H1 (cell line): ENCODE results near the gene CD68. TPM values are rescaled to one million over a fixed set of nuclear protein-coding genes. Genes with fewer than 3 reads are reported as not detected.
A peak's percentile ranks its signal among the peaks of the same experiment; 100 is the strongest.

Experiments used
- CREB1 ChIP-seq: IDR thresholded peaks from 2 replicates; pipeline ENCODE4 v1.6.1; 2012; ENCODE audit warnings: inconsistent platforms
- E2F6 ChIP-seq: IDR thresholded peaks from 2 replicates; pipeline ENCODE4 v1.6.1; 2012; ENCODE audit warnings: inconsistent platforms
- GABPA ChIP-seq: IDR thresholded peaks from 2 replicates; pipeline ENCODE4 v1.6.1; 2011; ENCODE audit warnings: mild to moderate bottlenecking, low read length, moderate library complexity, borderline replicate concordance; ENCODE audit not compliant: insufficient read depth
- KDM4A ChIP-seq: IDR thresholded peaks from one replicate; pipeline ENCODE4 v1.7.1; 2012; ENCODE audit warnings: low read depth, mild to moderate bottlenecking, moderate library complexity, low read length, inconsistent platforms; ENCODE audit not compliant: severe bottlenecking
- MAFK ChIP-seq: IDR thresholded peaks from 2 replicates; pipeline ENCODE4 v1.6.1; 2012; ENCODE audit warnings: low read depth, mild to moderate bottlenecking, improper control_type of control experiment, low read length
- POLR2A ChIP-seq, 2 experiments: IDR thresholded peaks; 1 replicate in 1 of 2; 2 replicates in 1 of 2; pipeline ENCODE4 v1.6.1; 2011; ENCODE audit warnings: low read depth in 2 of 2, low read length in 2 of 2, mild to moderate bottlenecking in 2 of 2; ENCODE audit errors: control extremely low read depth in 1 of 2
- POLR2AphosphoS5 ChIP-seq: IDR thresholded peaks from 2 replicates; pipeline ENCODE4 v1.6.1; 2011; ENCODE audit warnings: low read depth, low read length
- RAD21 ChIP-seq, 2 experiments: IDR thresholded peaks in 1 of 2; conservative IDR thresholded peaks in 1 of 2; 2 replicates each; pipeline ENCODE4 v1.6.1; 2011; ENCODE audit warnings: low read depth in 2 of 2, low read length in 2 of 2, improper control_type of control experiment in 1 of 2, inconsistent platforms in 1 of 2, mild to moderate bottlenecking in 1 of 2, moderate library complexity in 1 of 2
- RBBP5 ChIP-seq: IDR thresholded peaks from 2 replicates; pipeline ENCODE4 v1.7.1; 2012; ENCODE audit warnings: low read depth, mild to moderate bottlenecking, inconsistent platforms, low read length, moderate library complexity, borderline replicate concordance
- RXRA ChIP-seq: IDR thresholded peaks from 2 replicates; pipeline ENCODE4 v1.6.1; 2011; ENCODE audit warnings: low read depth, mild to moderate bottlenecking, low read length, moderate library complexity; ENCODE audit not compliant: insufficient read depth
- SIRT6 ChIP-seq: IDR thresholded peaks from one replicate; pipeline ENCODE4 v1.7.1; 2012; ENCODE audit warnings: low read length, inconsistent platforms
- SUZ12 ChIP-seq: fragments of 200-600 bp; sonication (generic); IDR thresholded peaks from 2 replicates; pipeline ENCODE4 v1.6.1; 2012; ENCODE audit warnings: mild to moderate bottlenecking, inconsistent platforms, low read length, moderate library complexity, mixed read lengths
- TAF1 ChIP-seq: IDR thresholded peaks from 2 replicates; pipeline ENCODE4 v1.6.1; 2011; ENCODE audit warnings: mild to moderate bottlenecking, low read depth, low read length
- TAF7 ChIP-seq: optimal IDR thresholded peaks from 2 replicates; pipeline ENCODE3; 2011; ENCODE audit warnings: low read depth, mild to moderate bottlenecking, inconsistent platforms, low read length, moderate library complexity, borderline replicate concordance
- TBP ChIP-seq: IDR thresholded peaks from 2 replicates; pipeline ENCODE4 v1.6.1; 2011; ENCODE audit warnings: low read depth, low read length, improper control_type of control experiment
- TCF12 ChIP-seq: IDR thresholded peaks from 2 replicates; pipeline ENCODE4 v1.6.1; 2011; ENCODE audit warnings: low read depth, mild to moderate bottlenecking, low read length
- USF2 ChIP-seq: IDR thresholded peaks from 2 replicates; pipeline ENCODE4 v1.6.1; 2011; ENCODE audit warnings: low read length, improper control_type of control experiment
- polyA plus RNA-seq, 7 experiments: library from polyadenylated mRNA; depleted of rRNA in 3 of 7; stranded (reverse) in 5 of 7; unstranded in 2 of 7; fragments of >200 nt in 5 of 7; fragments of 200-250 nt in 2 of 7; gene quantifications; 1 replicate in 5 of 7; 2 replicates in 1 of 7; 4 replicates in 1 of 7; pipeline versions ENCODE4 v1.2.1 to v1.2.3, GENCODE V29; 2011 to 2013; ENCODE audit warnings: missing spikeins in 2 of 7, mixed read lengths in 2 of 7
- total RNA-seq: library from RNA; stranded (reverse); fragmentation: NEBNext Ultra II Directional; extraction: Animal tissue kit (Norgen Biotek cat#: 25700); gene quantifications from 2 replicates; pipeline ENCODE4 v1.2.1, GENCODE V29; 2021
- TF ChIP-seq, protein P1 (sequence below), 3 experiments: IDR thresholded peaks; 1 replicate in 2 of 3; 2 replicates in 1 of 3; pipeline versions ENCODE4 v1.5.1 to v1.6.1; 2011; ENCODE audit warnings: low read length in 3 of 3, mild to moderate bottlenecking in 3 of 3, inconsistent platforms in 2 of 3, low read depth in 1 of 3, moderate library complexity in 1 of 3; ENCODE audit not compliant: insufficient read depth in 1 of 3; ENCODE audit errors: control extremely low read depth in 1 of 3

Gene CD68
- total and polyA plus RNA-seq, 2 of the 8 experiments (the other 6 are each of a cell fraction or from before 2014, with no cell fraction given) = 0.18 TPM; not detected in 1

DNA sequence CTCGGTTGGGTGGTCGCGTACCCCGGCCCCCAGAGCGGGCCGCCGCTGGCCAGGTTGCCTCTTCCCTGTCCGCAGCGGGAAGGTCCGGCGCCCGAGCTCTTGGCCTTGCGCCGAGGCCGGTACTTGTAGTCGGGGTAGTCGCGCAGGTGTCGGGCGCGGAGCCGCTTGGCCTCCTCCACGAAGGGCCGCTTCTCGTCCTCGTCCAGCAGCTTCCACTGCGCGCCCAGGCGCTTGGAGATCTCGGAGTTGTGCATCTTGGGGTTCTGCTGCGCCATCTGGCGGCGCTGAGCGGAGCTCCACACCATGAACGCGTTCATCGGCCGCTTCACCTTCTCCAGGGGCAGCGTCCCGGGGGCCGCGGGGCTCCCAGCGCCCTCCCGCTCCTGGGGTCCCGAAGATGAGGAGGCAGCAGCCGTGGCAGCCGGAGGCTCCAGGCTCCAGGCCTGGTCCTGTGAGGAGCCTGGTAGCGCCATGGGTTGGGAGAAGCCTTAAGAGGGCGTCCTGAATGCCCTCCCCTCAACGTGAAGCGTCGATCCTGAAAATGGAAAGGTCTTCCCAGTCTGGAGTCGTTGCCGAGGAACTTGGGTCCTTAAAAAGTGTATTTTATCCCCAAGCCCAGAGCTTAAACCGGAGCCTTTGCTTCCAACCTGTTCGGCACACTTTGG is 9.9 kb downstream of the CD68 start (continued):
- TF ChIP-seq E2F6 (0 out of 2 replicates have a peak, but pooled peaks have one; percentile 7), SIRT6 (no peak), RAD21 (IDR thresholded peaks at IDR 0.05 in 1 of 2, conservative IDR thresholded peaks at IDR 0.05 in 1 of 2; ENCODE audit: low read depth in 2 of 2, low read length in 2 of 2) (peak; percentile 66 to 83), TAF1 (no peak), CREB1 (0 out of 2 replicates have a peak, but pooled peaks have one; percentile 42), MAFK (no peak), RXRA (no peak), TAF7 (peak; percentile 43), GABPA (peak; percentile 74; the same call in 1 of the 2 replicates), TCF12 (no peak), KDM4A (peak; percentile 32), TBP (0 out of 2 replicates have a peak, but pooled peaks have one; percentile 52), USF2 (no peak), POLR2AphosphoS5 (peak; percentile 50; the same call in 1 of the 2 replicates), RBBP5 (no peak), POLR2A (IDR thresholded peaks at IDR 0.05; ENCODE audit: control extremely low read depth in 1 of 2, low read depth in 2 of 2, low read length in 2 of 2) (peak in 1 of 2 experiments; percentile 59; a peak in 2 of 3 replicates), SUZ12 (0 out of 2 replicates have a peak, but pooled peaks have one; percentile 23)
- TF ChIP-seq, protein P1, sequence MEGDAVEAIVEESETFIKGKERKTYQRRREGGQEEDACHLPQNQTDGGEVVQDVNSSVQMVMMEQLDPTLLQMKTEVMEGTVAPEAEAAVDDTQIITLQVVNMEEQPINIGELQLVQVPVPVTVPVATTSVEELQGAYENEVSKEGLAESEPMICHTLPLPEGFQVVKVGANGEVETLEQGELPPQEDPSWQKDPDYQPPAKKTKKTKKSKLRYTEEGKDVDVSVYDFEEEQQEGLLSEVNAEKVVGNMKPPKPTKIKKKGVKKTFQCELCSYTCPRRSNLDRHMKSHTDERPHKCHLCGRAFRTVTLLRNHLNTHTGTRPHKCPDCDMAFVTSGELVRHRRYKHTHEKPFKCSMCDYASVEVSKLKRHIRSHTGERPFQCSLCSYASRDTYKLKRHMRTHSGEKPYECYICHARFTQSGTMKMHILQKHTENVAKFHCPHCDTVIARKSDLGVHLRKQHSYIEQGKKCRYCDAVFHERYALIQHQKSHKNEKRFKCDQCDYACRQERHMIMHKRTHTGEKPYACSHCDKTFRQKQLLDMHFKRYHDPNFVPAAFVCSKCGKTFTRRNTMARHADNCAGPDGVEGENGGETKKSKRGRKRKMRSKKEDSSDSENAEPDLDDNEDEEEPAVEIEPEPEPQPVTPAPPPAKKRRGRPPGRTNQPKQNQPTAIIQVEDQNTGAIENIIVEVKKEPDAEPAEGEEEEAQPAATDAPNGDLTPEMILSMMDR (IDR thresholded peaks at IDR 0.05; ENCODE audit: control extremely low read depth in 1 of 3, insufficient read depth in 1 of 3, low read depth in 1 of 3, low read length in 3 of 3) = peak; percentile 86 to 92 (median 91)
